HG03439 (cell line): Measurements from ENCODE around the gene SYF2.

Experiments used
- ATAC-seq: cut with Tn5 transposase; IDR thresholded peaks from one replicate; pipeline ENCODE4 v1.9.1; 2021; ENCODE audit warnings: mild to moderate bottlenecking, moderate library complexity; ENCODE audit not compliant: unreplicated experiment

Gene SYF2

DNA sequence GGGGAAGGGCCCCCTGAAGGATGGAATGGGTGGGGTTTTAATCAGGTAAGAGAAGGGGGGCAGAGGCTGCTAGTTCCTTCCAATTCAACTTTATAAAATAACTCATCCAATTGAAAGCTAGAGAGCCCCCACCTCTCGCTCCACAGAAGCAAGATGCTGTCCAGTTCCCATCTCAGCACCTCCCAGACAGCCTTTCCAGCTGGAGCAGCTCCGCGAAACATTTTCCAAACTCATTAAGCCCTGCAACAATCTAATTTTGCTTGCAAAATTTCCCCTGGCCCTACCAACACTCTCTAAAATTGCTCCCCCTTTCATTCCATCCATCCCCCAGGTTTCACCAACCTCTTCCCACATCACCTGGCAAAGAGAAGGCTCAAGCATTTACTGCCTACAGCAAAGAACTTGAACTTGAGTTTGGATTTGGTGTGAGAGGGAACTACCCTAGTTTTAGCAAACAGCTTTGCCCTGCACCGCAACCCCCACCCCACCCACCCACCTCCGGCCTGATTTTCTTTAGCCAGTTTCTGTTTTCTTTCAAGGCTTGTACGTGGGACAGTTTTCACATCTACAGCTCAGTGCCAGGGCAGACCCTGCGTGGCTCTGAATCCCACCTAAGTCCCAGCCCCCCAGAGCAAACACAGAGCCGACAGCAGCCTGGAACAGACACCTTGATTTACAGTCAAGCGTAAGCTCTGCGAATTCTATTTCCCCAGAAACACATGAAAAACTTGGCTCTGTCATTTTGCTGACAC is 46.7 kb downstream of the SYF2 start:
- no peak for ATAC-seq

DNA sequence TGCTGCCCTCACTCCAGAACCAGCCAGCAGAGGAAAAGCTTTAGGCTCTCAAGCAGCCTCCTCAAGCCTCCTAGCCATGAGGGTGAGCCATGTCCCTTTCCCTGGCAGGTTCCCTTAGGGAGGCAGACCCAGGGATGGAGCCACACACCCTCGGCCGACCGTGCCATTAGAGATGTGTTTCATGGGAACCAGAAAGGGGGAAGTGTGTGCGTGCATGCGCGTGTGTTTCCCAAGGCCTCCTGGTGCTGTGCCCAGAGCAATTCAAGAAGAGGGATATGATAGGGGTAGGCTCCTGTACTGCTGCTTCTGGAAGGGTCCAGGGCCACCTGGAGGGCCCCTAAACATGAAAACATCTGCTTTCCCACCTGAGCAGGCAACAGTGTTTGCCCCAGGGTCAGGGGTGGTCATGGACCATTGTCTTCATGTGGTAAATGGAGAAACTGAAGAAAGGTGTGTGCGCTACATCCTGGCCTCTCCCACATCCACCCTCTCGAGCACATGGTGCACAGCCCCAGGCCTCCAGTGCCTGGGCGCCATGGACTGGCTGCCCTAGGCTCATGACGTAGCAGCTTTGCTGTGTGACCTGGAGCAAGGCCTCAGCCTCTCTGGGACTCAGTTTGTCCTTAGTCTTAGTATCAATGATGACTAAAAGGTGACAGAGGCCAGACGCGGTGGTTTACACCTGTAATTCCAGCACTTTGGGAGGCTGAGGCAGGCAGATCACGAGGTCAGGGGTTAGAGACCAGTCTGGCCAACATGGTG is 48.1 kb downstream of the SYF2 start:
- no peak for ATAC-seq

GRCh38 chr1:25183126-25183980 is 48.9 kb downstream of the SYF2 start:
- ATAC-seq, result no peak

GRCh38 chr1:25182629-25183028 is 49.7 kb downstream of the SYF2 start:
- no peak for ATAC-seq

DNA sequence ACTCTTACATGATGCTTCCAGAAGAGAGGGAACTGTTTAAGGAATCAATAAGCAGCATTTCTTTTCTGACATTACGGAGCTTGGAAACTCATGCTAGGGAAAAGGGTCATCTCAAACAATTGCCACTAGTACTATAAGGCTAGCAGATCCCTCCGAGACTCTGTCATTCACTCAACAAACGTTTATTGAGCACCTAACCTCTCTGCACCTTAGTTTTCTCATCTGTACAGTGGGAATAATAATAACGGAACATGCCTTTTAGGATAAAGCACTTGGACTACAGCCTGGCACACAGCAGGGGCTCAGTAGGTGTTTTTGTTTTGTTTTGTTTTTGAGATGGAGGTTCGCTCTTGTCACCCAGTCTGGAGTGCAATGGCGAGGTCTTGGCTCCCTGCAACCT is 51.3 kb downstream of the SYF2 start:
- ATAC-seq, result no peak

DNA sequence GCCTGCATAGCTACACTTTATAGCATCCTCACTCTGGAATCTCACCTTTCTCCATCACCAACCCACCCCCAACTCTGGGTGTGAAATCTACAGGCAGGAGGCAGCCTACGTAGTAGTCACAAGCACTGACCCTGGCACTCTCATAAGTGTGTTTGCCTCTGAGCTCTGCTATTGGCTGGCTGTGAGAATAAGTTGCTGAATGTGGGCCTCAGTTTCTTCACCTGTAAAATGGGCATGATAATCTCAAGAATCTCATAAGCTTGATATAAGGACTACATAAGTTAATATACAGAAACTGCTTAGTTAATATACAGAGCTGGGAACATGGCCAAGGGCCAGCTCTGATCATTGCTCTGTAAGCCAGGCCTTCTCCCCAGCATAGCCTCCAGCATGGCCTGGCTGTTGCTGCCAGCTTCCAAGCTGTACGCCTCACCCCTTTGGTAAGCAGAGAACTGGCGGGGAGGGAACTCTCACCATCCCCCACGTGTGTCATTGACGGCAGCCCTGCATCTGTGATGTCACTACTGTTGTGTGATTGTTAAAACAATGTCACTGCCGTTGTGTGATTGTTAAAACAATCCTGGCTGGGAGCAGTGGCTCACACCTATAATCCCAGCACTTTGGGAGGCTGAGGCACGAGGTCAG is 53.3 kb downstream of the SYF2 start:
- ATAC-seq, result no peak

DNA sequence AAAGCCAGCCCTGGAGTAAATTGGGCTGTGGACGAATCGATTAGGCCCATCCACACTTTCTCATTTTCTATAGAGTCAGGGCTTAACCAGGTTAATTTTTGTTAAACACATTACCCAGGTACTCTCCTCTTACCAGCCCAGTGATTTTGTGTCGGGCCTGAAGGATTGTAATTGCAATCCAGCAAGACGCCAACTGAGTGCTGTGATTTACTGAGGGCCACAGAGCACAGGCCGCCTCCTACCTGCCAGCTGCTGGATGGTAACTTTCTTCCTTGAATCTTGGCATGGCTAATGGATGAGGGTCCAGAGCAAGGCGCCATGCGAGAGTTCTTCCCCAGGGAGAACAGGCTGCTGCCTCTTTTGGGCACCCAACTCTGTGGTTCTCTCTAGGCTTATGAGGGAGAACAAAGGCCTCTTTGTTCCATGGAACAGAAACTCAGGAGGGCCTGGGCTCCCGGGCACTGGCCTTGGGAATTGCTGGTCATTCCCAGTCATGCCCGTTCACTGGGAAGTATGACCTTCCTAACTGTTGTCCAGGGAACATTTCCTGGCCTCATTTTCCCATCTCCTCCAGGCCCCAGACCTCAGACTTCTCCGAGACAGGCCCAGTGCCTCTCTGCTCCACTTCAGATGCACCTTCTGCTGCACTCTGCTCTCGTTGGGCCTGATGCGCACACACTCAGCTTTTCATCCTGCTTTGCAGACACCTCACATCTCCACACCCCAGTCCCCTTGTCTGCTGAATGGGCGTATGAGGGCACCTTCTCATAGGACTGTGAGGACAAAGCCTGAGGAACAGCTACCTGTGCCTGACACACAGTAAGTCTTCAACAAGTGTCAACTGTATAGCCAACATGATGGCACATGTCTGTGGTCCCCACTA is 57.3 kb downstream of the SYF2 start:
- no peak for ATAC-seq

GRCh38 chr1:25174363-25174729 is 58.0 kb downstream of the SYF2 start:
- ATAC-seq, result no peak

DNA sequence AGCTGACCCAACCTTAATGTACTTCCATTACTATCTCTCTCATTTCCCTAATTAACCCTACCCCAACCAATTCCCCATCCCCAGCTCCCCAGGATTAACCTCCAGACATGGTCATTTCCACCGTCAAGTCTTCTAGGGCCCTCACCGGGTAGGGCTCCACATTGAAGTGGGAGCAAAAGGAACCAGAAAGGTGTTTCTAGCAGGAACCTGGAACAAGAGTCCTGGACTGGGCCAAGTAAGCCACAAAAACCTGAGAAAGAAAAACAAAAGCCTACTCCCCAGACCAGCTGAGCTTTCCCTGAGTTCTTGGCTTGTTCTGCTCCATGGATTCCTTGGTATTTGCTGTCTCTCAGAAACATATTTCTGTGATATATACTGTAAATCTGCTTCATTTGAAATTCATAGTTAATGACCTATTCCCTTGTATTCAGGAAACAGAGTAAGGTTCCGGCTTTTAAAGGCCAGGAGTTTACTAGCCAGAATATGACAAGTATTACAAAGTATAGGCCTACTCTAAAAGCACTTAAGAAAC is 58.4 kb downstream of the SYF2 start:
- ATAC-seq, result no peak
